SIG-M5 (cell line): ENCODE data around the gene MAPKBP1.

Source experiments
- DNase-seq: peaks from one replicate; lab custom pipeline; 2025; lab: John Stamatoyannopoulos, UW

The MAPKBP1 gene

GRCh38 chr15:41850482-41851166 lies 76.3 kb downstream of the MAPKBP1 start:
- DNase-seq, result no peak

DNA sequence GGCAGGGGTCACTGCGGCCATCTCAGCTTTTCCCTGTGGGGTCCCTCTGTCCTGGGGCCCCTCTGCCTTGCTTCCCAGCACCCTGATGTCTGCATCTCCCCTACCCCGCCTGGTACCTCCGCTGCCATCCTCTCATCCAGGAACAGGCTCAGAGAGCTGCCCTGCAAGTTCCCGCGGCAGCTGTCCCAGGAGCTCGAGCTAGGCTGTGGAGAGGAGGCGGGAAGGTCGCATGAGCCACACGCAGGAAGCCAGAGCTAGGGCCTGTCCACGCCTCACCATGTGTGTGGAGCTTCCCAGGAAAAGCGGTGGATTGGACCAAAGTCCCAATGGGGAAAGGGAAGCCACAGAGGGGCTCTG lies 76.9 kb downstream of the MAPKBP1 start:
- DNase-seq, result no peak

DNA sequence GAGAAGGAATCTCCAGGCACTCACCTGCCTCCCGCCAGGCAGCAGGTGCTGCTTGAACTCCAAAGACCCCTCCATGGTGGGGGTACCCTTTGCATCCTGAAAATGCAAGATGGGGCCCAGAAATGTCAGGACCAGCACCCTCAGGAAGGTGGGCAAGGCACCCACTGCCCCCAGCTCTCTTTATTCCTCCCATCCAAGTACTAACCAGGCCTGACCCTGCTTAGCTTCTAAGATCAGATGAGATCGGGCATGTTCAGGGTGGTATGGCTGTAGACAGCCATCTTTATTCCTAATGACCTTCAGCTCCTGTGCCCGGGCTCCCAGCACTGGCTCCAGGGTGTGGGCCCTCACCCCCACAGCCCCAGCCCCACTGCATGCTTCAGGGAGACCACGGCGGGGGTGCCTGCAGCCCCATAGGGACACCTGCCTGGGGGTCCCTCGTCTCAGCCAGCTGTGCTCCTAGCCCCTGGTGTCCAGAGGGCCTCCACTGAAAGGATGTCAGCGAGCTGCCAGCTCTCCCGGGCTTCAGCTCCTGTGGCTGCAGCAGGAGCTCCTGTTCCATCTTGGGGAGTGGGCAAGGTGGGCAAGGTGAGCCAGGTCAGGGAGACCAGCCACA lies 77.6 kb downstream of the MAPKBP1 start:
- DNase-seq, result no peak

DNA sequence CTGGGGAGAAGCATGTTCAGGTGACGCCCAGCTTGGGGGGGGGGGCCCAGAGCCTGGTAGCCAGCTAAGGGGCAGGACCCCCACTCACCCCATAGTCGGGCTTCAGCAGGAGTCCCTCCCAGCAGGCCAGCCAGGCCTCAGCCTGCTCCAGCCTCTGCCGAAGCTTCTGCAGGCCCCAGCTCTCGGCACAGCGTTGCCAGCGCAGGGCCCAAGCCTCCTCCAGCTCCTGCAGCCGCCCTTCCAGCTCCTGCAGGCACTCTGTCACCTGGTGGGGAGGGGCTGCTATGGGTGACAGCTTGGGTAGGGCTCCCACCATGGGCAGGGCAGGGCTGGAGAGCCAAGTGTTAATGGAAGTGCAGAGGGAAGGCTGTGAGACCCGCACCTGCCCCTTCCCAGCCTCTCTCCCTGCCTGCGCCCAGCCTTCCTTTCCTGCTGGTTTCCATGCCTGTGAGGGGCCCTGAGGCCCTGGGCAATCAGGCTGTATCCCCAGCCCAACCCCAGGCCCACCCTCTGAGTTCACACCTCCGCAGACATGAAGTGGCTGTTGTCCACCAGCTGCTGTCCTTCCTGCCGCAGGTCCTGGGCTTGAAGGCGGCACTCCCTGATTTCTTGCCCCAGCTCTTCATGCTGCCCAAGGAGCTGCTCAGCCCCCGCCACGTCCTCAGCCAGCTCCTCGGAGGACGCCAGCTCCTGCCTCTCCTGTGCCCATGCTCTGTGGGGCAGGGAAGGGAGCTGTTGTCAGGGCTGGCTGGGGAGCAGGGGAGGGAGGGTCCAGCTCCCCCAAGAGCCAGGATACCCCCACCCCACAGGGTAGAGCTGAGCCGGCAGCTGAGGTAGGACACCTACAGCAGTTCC lies 78.7 kb downstream of the MAPKBP1 start:
- no peak for DNase-seq

DNA sequence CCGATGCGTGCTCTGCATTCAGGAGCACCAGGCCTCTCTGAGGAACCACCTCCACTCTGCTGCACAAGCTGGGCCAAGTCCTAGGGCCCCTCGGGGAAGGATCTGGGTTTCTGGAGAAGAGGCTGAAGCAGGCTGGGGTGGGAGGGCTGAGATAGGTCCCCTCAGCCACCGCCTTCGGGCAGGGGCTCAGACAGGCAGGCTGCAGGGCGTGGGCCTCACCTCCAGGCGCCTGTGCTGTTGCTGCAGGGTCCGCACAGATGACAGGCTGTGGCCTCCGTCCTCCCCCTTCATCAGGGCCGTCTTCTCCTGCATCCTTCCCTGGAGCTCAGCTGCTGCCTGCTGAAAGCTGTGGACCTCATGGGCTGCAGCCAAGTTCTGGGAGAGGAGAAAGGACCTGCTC lies 79.5 kb downstream of the MAPKBP1 start:
- DNase-seq, result no peak

DNA sequence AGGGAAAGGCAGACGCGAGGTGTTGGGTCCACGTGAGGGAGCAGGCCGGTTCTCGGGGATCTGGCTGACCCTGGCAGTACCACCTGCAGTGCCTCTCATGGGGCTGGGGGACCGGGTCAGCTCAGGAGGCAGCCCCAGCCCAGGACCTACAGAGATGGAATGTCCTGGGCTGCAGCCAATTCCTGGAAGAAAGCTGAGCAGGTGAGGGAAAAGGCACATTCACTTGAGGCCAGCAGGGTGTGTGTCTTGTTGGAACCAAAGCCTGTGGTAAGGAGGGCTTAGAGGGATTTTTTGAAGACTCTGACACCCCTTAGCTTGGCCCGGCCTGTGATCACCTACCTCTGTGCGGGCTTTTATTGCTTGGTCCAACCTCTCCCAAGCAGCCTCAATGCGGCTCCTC lies 80.2 kb downstream of the MAPKBP1 start:
- DNase-seq, result no peak

GRCh38 chr15:41855261-41855961 lies 81.1 kb downstream of the MAPKBP1 start:
- no peak for DNase-seq

- no peak for DNase-seq
Observed at GRCh38 chr15:41856262-41856661, 82.0 kb downstream of the MAPKBP1 start.

DNA sequence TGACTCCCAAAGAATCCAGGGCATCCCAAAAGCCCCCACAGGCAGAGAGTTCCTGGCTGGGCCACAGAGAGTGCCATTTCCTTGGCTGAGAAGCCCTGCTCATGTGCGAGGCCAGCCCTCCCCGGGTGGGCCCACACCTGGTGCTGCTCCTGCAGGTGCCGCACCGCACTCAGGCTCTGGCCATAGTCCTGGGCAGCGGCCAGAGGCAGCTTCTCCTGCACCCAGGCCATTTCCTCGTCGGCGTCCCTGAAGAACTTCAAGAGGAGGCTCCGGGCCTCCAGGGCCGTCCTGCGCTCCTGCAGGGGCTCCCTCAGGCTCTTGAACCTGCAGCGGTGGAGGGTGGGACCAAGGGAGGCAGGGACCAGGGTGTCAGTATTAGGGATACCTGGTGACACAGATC lies 82.4 kb downstream of the MAPKBP1 start:
- DNase-seq, result no peak

DNA sequence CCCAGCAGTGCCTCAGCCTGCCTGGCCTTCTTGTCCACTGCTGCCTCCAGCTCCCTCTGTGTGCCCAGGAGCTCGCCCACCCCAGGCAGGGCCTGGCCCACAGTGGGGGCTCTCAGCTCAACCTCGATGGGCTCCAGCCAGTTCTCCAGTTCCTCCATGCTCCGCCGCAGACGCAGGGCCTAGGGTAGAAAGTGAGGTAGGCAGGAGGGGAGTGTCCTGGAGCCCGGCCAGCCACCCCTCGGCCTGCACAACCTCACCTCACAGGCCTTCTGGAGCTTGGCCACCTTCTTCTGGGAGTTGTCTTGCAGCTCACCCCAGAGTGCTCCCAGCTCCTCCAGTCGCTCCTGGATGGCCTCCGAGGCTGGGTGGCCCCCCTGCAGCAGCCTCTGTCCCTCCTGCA lies 83.0 kb downstream of the MAPKBP1 start:
- no peak for DNase-seq

DNA sequence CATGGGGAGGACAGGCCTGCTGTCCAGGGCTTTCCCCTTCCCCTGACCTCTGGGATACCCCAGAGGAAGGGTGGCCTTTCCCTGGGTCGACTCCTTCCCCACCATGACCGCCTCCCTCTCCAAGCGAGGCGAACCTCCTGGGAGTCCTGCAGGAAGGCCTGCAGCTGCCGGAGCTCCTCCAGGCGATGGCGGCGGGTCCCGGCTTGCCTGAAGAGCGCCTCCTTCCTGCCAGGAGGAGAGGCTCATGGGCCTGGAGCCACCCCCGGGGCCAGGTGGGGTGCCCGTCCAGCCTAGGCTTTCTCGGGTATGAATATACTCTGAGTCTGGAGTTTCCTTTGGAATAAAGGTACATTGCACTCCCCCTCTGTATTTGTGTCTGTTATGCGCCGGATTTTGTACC lies 84.5 kb downstream of the MAPKBP1 start:
- DNase-seq, result no peak

GRCh38 chr15:41860049-41860828 lies 86.0 kb downstream of the MAPKBP1 start:
- no peak for DNase-seq

DNA sequence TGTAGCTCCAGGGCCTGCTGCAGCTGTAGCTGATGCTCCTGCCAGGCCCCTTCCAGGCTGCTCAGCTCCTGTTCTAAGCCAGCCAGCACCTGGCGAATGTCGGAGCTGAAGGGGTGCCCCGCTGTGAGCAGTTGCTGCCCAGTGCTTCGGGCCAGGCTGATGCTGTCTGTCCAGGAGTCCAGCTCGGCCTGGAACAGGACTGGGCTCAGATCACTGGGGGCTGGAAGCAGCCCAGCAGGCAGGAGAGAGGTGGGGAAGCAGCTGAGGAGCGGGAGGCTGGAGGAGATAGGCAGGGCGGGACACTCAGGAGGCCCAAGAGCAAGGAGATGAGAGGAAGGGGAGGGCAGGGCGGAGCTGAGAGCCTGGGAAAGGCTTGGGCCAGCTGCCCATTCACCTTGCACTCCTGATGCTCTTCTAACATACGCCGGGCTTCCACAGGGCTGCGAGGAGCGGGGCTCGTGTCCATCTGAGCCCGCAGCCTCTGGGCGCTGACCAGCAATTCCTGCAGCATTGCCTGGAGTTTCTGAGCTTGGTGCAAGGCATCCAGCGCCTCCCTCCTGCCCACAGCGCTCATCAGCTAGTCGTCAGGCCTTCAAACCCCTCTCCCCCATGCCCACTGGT lies 87.6 kb downstream of the MAPKBP1 start:
- no peak for DNase-seq

- DNase-seq, result no peak
Observed at GRCh38 chr15:41862515-41863116, 88.3 kb downstream of the MAPKBP1 start.

DNA sequence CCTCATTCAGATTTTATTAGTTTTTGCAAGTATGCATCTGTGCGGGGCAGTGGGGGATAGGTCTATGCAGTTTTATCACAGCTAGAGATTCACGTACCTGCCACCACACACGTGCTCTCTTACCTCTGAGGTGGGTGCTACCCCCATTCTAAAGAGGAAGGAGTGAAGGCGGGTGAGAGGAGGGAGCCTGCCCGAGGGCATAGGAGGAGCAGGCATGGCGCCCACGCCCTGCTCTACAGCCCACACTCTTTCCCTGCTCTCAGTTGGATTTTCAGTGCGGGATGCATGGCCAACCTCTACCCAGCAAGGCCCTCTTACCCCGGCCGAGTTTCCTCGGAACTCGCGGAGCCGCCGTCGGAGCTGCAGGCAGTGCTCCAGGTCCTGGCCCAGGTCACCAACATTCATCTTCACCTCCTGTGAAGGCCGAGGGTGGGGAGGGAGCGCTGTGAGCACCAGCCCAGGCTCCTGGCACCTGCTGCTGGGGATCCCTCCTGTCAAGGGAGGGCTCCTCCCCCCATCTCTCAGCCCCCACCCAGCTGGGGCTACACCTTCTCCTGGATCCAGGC lies 91.3 kb downstream of the MAPKBP1 start:
- no peak for DNase-seq

GRCh38 chr15:41866263-41866703 lies 92.0 kb downstream of the MAPKBP1 start:
- no peak for DNase-seq

- no peak for DNase-seq
Observed at GRCh38 chr15:41866872-41867579, 92.7 kb downstream of the MAPKBP1 start.

- no peak for DNase-seq
Observed at GRCh38 chr15:41868321-41868720, 94.0 kb downstream of the MAPKBP1 start.

GRCh38 chr15:41869770-41870688 lies 95.7 kb downstream of the MAPKBP1 start:
- DNase-seq, result no peak
